ENCODE measurements around the gene ARL8A.
"Not testable (repeated sequence)": the region's sequence is repeated elsewhere in the genome, so short reads cannot be mapped to it uniquely, and the experiment has no call there.

The ARL8A gene

DNA sequence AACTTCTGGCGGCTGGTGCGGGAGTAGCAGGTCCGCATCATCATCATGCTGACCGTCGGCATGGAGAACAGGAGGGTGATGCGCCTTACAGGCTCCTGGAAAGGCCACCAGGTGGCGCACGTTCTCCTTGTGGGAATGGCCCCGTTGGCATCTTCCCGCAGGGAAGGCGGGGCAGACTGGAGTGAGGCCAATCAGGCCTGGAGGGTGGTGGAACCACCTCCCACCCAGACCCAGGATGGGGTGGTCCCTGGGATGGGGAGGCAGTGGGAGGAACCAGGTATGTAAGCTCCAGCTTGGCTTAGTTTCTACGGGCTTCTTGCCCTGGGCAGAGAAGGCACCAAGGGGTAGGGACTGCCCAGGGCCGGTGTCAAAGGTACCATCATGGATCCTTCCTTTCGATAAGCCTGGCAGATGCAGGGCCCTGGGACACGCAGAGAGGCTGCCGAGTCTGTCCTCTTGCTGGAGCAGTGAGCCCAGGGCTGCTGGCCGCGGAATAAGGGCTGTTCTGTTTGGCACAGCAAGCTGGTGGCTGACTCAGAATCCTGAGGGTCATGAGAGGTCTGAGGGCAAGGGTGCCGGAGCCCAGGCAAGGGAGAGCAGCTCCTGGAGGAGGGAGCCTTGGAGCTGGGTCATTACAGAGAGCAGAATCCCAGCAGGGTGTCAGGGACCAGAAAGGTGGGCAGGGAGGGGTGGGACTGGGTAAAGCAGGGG lies 40.4 kb upstream of the ARL8A start:
- H3K27me3 ChIP-seq (ENCODE audit: control insufficient read depth, insufficient read depth, low read length) = peaks cover 53% of the 10 kb centered on the region
- H3K4me1 ChIP-seq (ENCODE audit: control insufficient read depth, insufficient read depth, low read length) = peaks cover 5% of the 10 kb centered on the region
- peak overlapping the region; percentile 43 for H3K4me2 ChIP-seq (ENCODE audit: low read length)
- H3K9me3 ChIP-seq (replicated peaks; ENCODE audit: low read length) = no peaks in the 10 kb centered on the region
- H3K9ac ChIP-seq (ENCODE audit: low read depth, low read length) = no peak overlapping the region
- no peaks in the 10 kb centered on the region for H3K36me3 ChIP-seq (ENCODE audit: insufficient read depth, low read length)
- H3K4me3 ChIP-seq (ENCODE audit: low read length) = no peak overlapping the region

DNA sequence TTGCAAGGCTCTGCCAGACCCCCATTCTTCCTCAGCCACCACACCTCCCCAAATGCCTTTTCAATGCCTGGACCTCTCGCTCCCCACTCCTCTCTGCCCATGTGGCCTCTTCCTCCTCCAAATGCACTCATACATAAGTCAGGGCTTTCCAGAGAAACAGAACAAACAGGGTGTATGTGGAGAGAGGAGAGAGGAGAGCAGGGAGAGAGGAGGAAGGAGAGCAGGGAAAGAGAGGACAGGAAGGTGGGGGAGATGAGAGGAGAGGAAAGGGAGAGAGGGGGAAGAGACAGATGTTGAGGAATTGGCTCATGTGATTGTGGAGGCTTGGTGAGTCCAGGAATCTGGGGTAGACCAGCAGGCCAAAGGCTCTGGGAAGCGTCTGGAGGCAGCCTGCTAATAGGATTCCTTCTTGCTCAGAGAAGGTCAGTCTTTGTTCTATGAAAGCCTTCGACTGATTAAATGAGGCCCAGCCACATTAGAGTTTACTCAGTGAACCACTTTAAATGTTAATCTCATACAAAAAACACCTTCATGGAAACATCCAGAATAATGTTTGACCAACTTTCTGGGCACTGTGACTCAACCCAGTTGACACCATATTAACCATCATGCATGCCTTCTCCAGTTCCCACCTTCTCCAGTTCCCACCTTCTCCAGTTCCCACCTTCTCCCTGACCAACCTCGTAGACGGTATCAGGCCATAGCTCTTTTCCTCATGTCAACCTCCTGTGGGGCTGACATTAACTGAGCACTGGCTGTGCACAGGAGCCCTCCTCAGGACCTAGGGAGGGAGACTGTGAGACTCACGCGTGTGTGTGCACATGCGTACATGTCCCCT lies 37.7 kb upstream of the ARL8A start:
- Histone ChIP-seq H3K4me3 (ENCODE audit: low read length) (no peak overlapping the region), H3K27me3 (ENCODE audit: control insufficient read depth, insufficient read depth, low read length) (peaks cover 64% of the 10 kb centered on the region), H3K9me3 (replicated peaks; ENCODE audit: low read length) (no peaks in the 10 kb centered on the region), H3K4me2 (ENCODE audit: low read length) (no peak overlapping the region), H3K4me1 (ENCODE audit: control insufficient read depth, insufficient read depth, low read length) (peaks cover 5% of the 10 kb centered on the region), H3K9ac (ENCODE audit: low read depth, low read length) (no peak overlapping the region), H3K36me3 (ENCODE audit: insufficient read depth, low read length) (no peaks in the 10 kb centered on the region)

- Histone ChIP-seq H3K9ac (ENCODE audit: low read depth, low read length) (no peak overlapping the region), H3K4me2 (ENCODE audit: low read length) (no peak overlapping the region), H3K9me3 (replicated peaks; ENCODE audit: low read length) (no peaks in the 10 kb centered on the region), H3K4me1 (ENCODE audit: control insufficient read depth, insufficient read depth, low read length) (peaks cover 5% of the 10 kb centered on the region), H3K36me3 (ENCODE audit: insufficient read depth, low read length) (no peaks in the 10 kb centered on the region), H3K27me3 (ENCODE audit: control insufficient read depth, insufficient read depth, low read length) (peaks cover 67% of the 10 kb centered on the region), H3K4me3 (ENCODE audit: low read length) (no peak overlapping the region)
These were observed 37.0 kb upstream of the ARL8A start for GRCh38 chr1:202181586-202181985.

DNA sequence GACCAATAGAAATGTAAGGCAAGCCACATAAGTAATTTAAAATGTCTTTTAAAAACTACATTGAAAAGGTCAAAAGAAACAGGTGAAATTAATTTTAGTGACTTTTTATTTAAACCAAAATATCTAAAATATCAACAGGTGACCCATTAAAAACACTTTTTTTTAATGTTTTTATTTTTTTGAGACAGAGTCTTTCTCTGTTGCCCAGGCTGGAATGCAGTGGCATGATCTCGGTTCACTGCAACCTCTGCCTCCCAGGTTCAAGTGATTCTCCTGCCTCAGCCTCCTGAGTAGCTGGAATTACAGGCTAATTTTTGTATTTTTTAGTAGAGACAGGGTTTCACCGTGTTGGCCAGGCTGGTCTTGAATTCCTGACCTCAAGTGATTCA lies 36.2 kb upstream of the ARL8A start:
- H3K27me3 ChIP-seq (ENCODE audit: control insufficient read depth, insufficient read depth, low read length) = peaks cover 65% of the 10 kb centered on the region
- not testable (repeated sequence) for H3K4me1 ChIP-seq (ENCODE audit: control insufficient read depth, insufficient read depth, low read length); H3K4me2 ChIP-seq (ENCODE audit: low read length); H3K9ac ChIP-seq (ENCODE audit: low read depth, low read length); H3K4me3 ChIP-seq (ENCODE audit: low read length); H3K9me3 ChIP-seq (replicated peaks; ENCODE audit: low read length); H3K36me3 ChIP-seq (ENCODE audit: insufficient read depth, low read length)

- Histone ChIP-seq H3K9ac (ENCODE audit: low read depth, low read length) (no peak overlapping the region), H3K4me1 (ENCODE audit: control insufficient read depth, insufficient read depth, low read length) (peaks cover 4% of the 10 kb centered on the region), H3K36me3 (ENCODE audit: insufficient read depth, low read length) (no peaks in the 10 kb centered on the region), H3K9me3 (replicated peaks; ENCODE audit: low read length) (no peaks in the 10 kb centered on the region), H3K4me2 (ENCODE audit: low read length) (no peak overlapping the region), H3K4me3 (ENCODE audit: low read length) (no peak overlapping the region), H3K27me3 (ENCODE audit: control insufficient read depth, insufficient read depth, low read length) (peaks cover 63% of the 10 kb centered on the region)
These were observed 35.6 kb upstream of the ARL8A start for GRCh38 chr1:202179828-202180750.

DNA sequence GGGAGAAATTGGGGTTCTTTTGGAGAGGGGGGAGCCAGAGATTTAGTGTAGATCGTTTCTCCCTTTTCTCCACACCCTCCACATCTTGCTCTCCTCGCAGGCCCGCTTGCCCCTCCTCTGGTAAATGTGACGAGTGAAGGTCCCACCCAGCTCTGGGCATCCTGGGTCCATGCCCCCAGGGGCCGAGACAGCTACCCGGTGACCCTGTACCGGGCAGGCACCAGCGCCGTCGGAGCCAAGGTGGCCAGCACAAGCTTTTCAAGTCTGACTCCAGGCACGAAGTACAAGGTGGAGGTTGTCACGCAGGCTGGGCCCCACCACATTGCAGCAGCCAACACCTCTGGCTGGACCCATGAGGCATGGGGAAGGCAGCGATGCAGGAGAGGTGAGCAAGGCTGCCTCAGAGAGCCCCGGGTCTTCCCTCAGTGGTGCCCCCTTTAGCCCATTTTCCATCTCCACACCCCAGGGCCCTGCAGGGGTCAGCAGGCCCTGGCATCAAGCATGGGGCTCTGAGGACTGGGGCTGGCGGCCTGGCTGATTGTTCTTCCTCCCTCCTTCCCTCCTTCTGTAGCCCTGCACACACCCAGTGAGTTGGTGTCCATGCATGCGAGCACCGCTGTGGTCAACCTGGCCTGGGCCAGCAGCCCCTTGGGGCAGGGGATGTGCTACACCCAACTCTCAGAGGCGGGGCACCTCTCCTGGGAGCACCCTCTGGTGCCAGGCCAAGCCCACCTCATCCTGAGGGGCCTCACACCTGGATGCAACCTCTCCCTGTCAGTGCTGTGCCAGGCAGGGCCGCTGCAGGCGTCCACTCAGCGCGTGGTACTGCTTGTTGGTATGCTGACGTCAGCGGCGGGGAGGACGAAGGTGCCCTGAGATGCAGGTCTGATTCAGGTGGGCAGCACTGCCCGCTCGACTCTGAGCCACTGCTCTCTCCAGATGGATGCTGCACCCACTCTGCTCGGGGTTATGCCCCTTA lies 32.7 kb upstream of the ARL8A start:
- no peak overlapping the region for H3K4me3 ChIP-seq (ENCODE audit: low read length)
- H3K9me3 ChIP-seq (replicated peaks; ENCODE audit: low read length) = no peaks in the 10 kb centered on the region
- no peaks in the 10 kb centered on the region for H3K4me1 ChIP-seq (ENCODE audit: control insufficient read depth, insufficient read depth, low read length)
- H3K36me3 ChIP-seq (ENCODE audit: insufficient read depth, low read length) = no peaks in the 10 kb centered on the region
- H3K27me3 ChIP-seq (ENCODE audit: control insufficient read depth, insufficient read depth, low read length) = peaks cover 46% of the 10 kb centered on the region
- no peak overlapping the region for H3K4me2 ChIP-seq (ENCODE audit: low read length)
- no peak overlapping the region for H3K9ac ChIP-seq (ENCODE audit: low read depth, low read length)

DNA sequence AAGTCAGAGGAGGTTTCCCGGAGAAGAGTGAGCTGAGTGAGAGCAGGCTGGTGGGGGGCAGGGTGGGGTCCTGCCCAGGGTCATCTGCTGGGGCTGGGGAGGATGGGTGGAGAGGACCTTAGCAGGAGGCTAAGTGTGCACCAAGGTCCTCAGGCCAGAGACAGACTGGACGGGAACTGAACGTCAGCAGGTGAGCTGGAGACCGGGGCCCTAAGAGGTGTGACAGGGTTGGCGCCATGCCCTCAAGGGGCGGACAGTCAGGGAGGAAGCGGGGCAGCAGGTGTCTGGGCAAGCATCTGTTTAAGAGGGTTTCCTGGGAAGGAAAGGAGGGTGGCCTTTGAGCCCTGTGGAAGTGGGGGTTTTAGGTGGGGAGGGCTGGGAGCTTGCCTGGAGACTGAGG lies 29.5 kb upstream of the ARL8A start:
- Histone ChIP-seq H3K4me2 (ENCODE audit: low read length) (no peak overlapping the region), H3K27me3 (ENCODE audit: control insufficient read depth, insufficient read depth, low read length) (peaks cover 21% of the 10 kb centered on the region), H3K9me3 (replicated peaks; ENCODE audit: low read length) (no peaks in the 10 kb centered on the region), H3K4me1 (ENCODE audit: control insufficient read depth, insufficient read depth, low read length) (no peaks in the 10 kb centered on the region), H3K36me3 (ENCODE audit: insufficient read depth, low read length) (no peaks in the 10 kb centered on the region), H3K9ac (ENCODE audit: low read depth, low read length) (no peak overlapping the region), H3K4me3 (ENCODE audit: low read length) (no peak overlapping the region)

- Histone ChIP-seq H3K27me3 (ENCODE audit: control insufficient read depth, insufficient read depth, low read length) (peaks cover 6% of the 10 kb centered on the region), H3K4me3 (ENCODE audit: low read length) (no peak overlapping the region), H3K9ac (ENCODE audit: low read depth, low read length) (no peak overlapping the region), H3K4me2 (ENCODE audit: low read length) (no peak overlapping the region), H3K36me3 (ENCODE audit: insufficient read depth, low read length) (no peaks in the 10 kb centered on the region), H3K4me1 (ENCODE audit: control insufficient read depth, insufficient read depth, low read length) (peaks cover 7% of the 10 kb centered on the region), H3K9me3 (replicated peaks; ENCODE audit: low read length) (no peaks in the 10 kb centered on the region)
These were observed 27.4 kb upstream of the ARL8A start for GRCh38 chr1:202172015-202172355.

GRCh38 chr1:202171292-202172014 lies 26.9 kb upstream of the ARL8A start:
- H3K4me1 ChIP-seq (ENCODE audit: control insufficient read depth, insufficient read depth, low read length) = peaks cover 7% of the 10 kb centered on the region
- no peak overlapping the region for H3K4me3 ChIP-seq (ENCODE audit: low read length)
- H3K4me2 ChIP-seq (ENCODE audit: low read length) = no peak overlapping the region
- H3K9ac ChIP-seq (ENCODE audit: low read depth, low read length) = no peak overlapping the region
- H3K27me3 ChIP-seq (ENCODE audit: control insufficient read depth, insufficient read depth, low read length) = peaks cover 6% of the 10 kb centered on the region
- H3K36me3 ChIP-seq (ENCODE audit: insufficient read depth, low read length) = no peaks in the 10 kb centered on the region
- no peaks in the 10 kb centered on the region for H3K9me3 ChIP-seq (replicated peaks; ENCODE audit: low read length)

DNA sequence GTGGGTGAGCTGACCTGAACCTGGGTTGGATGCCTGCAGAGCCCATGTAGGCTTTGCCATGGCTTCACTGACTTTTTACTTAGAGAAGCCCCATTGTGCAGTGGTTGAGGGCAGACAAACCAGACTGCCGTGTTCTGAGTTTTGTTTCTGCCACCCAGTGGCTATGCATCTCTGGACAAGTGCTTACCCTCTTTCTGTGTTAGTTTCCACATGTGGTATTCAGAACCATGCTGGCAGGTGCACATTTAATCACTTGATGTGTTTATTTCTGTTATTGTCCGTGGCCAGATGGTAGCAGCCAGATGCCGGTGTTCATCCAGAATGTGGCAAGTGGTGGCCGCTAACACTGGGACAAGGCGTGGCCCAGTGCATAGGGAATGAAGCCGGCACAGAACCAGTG lies 26.2 kb upstream of the ARL8A start:
- Histone ChIP-seq H3K9ac (ENCODE audit: low read depth, low read length) (no peak overlapping the region), H3K36me3 (ENCODE audit: insufficient read depth, low read length) (no peaks in the 10 kb centered on the region), H3K9me3 (replicated peaks; ENCODE audit: low read length) (no peaks in the 10 kb centered on the region), H3K4me2 (ENCODE audit: low read length) (no peak overlapping the region), H3K4me3 (ENCODE audit: low read length) (no peak overlapping the region), H3K4me1 (ENCODE audit: control insufficient read depth, insufficient read depth, low read length) (peaks cover 7% of the 10 kb centered on the region), H3K27me3 (ENCODE audit: control insufficient read depth, insufficient read depth, low read length) (peaks cover 6% of the 10 kb centered on the region)
